A549 (cell line): ENCODE results near the gene WFDC9.

Experiments used
- BHLHE40 ChIP-seq: IDR thresholded peaks from 2 replicates; pipeline ENCODE4 v1.6.1; 2012; ENCODE audit warnings: low read depth, low read length, inconsistent platforms
- CHD2 ChIP-seq: fragments of 150-350 bp; IDR thresholded peaks from 2 replicates; pipeline ENCODE4 v1.6.1; 2014; ENCODE audit warnings: low read length; ENCODE audit not compliant: partially characterized antibody
- CTCF ChIP-seq: fragments of >200 bp; sonication (Bioruptor Twin); formaldehyde crosslinking; IDR thresholded peaks from 3 replicates; pipeline ENCODE4 v1.5.1; 2016
- EHMT2 ChIP-seq: fragments of 200-600 bp; sonication (generic); IDR thresholded peaks from 2 replicates; pipeline ENCODE4 v1.6.1; 2016; ENCODE audit warnings: antibody characterized with exemption, low read depth, mild to moderate bottlenecking, moderate library complexity
- HDAC2 ChIP-seq: fragments of 200-600 bp; sonication (generic); IDR thresholded peaks from 2 replicates; pipeline ENCODE4 v1.6.1; 2016
- RAD21 ChIP-seq, 2 experiments: fragments of >200 bp in 1 of 2; sonication (Bioruptor Twin) in 1 of 2; formaldehyde crosslinking in 1 of 2; IDR thresholded peaks in 1 of 2; conservative IDR thresholded peaks in 1 of 2; 2 replicates in 1 of 2; 3 replicates in 1 of 2; pipeline ENCODE4 v1.6.1; 2012 to 2018; ENCODE audit warnings: inconsistent platforms in 1 of 2
- SMC3 ChIP-seq: fragments of >200 bp; sonication (Bioruptor Twin); formaldehyde crosslinking; IDR thresholded peaks from 3 replicates; pipeline ENCODE4 v1.6.1; 2018; ENCODE audit warnings: inconsistent platforms
- TF ChIP-seq, protein P1 (sequence below): IDR thresholded peaks from 2 replicates; pipeline ENCODE4 v1.6.1; 2012; ENCODE audit warnings: low read depth, borderline replicate concordance

DNA sequence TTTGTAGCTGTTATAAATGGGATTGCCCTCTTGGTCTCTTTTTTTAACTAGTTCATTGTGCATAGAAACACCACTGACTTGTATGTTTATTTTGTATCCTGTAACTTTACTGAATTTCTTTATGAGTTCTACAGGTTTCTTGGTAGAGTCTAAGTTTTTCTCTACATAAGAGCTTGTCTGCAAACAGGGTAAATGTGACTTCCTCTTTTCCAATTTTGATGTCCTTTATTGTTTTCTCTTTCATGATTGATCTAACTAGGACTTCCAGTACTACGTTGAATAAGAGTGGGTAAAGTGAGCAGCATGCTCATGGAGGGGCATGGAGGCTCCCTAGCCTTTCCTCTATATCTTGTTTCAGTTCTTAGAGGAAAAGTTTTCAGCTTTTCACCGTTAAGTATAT lies 4.5 kb downstream of the WFDC9 start:
- no peak for TF ChIP-seq BHLHE40
- no peak for TF ChIP-seq CTCF
- TF ChIP-seq EHMT2, result no peak
- TF ChIP-seq CHD2, result no peak
- no peak for TF ChIP-seq HDAC2
- TF ChIP-seq RAD21 (conservative IDR thresholded peaks at IDR 0.05 in 1 of 2, IDR thresholded peaks at IDR 0.05 in 1 of 2), result no peak
- no peak for TF ChIP-seq SMC3
- TF ChIP-seq, protein P1, sequence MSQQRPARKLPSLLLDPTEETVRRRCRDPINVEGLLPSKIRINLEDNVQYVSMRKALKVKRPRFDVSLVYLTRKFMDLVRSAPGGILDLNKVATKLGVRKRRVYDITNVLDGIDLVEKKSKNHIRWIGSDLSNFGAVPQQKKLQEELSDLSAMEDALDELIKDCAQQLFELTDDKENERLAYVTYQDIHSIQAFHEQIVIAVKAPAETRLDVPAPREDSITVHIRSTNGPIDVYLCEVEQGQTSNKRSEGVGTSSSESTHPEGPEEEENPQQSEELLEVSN, result no peak
